Transverse colon (tissue), 4 donors: ENCODE results near the gene CCDC107. TPM values are rescaled to one million over a fixed set of nuclear protein-coding genes. Genes with fewer than 3 reads are reported as not detected.

Experiments
- DNase-seq: peaks from one replicate; pipeline ENCODE4 v3.0.0-alpha.2; 2019
- H3K27ac ChIP-seq, 4 donors: fragments of 200-600 bp; sonication (generic); 2 replicates each; pipeline ENCODE4 v1.5.1; 2016 to 2018; ENCODE audit warnings: inconsistent platforms in 4 of 4
- H3K27me3 ChIP-seq: fragments of 200-600 bp; sonication (generic); 2 replicates; pipeline ENCODE4 v1.5.1; 2017; ENCODE audit warnings: inconsistent platforms
- H3K36me3 ChIP-seq, 4 donors: fragments of 200-600 bp; sonication (generic); 2 replicates each; pipeline ENCODE4 v1.5.1; 2017 to 2019; ENCODE audit warnings: inconsistent platforms in 4 of 4
- H3K4me1 ChIP-seq, 4 donors: fragments of 200-600 bp; sonication (generic); 2 replicates each; pipeline ENCODE4 v1.5.1; 2017 to 2020; ENCODE audit warnings: inconsistent platforms in 4 of 4
- H3K4me3 ChIP-seq, 4 donors: fragments of 200-600 bp; sonication (generic); 1 replicate in 1 of 4; 2 replicates in 3 of 4; pipeline versions ENCODE4 v1.5.1 to v1.6.1; 2017 to 2019; ENCODE audit warnings: inconsistent platforms in 4 of 4
- H3K9me3 ChIP-seq, 2 donors: fragments of 200-600 bp; sonication (generic); 2 replicates each; pipeline ENCODE4 v1.5.1; 2017 to 2019; ENCODE audit warnings: inconsistent platforms in 2 of 2
- CTCF ChIP-seq, 5 experiments: fragments of 200-600 bp in 3 of 5; fragments of 450-650 bp in 2 of 5; sonication (generic) in 3 of 5; IDR thresholded peaks; 1 replicate in 2 of 5; 2 replicates in 3 of 5; pipeline ENCODE4 v1.5.1; 2016 to 2017; ENCODE audit warnings: antibody characterized with exemption in 5 of 5, inconsistent platforms in 3 of 5, mild to moderate bottlenecking in 2 of 5, moderate library complexity in 1 of 5
- EP300 ChIP-seq: sonication (generic); formaldehyde crosslinking; IDR thresholded peaks from one replicate; pipeline ENCODE4 v1.6.1; 2017; ENCODE audit warnings: antibody characterized with exemption, low read depth
- POLR2A ChIP-seq: fragments of 450-650 bp; IDR thresholded peaks from one replicate; pipeline ENCODE4 v1.6.1; 2016; ENCODE audit warnings: antibody characterized with exemption, mild to moderate bottlenecking, moderate library complexity
- POLR2AphosphoS5 ChIP-seq, 3 donors: sonication (generic); formaldehyde crosslinking; IDR thresholded peaks; one replicate each; pipeline ENCODE4 v1.6.1; 2016; ENCODE audit warnings: antibody characterized with exemption in 3 of 3
- WGBS, 2 donors: methylation state at CpG; one replicate each; pipeline ENCODE4 v1.1.5; 2018; ENCODE audit warnings: low coverage in 1 of 2; 5-methylcytosine and 5-hydroxymethylcytosine counted together
- in situ Hi-C, 4 donors: fragments of 200-750 bp; cut with MboI; loops; one replicate each; pipeline versions ENCODE4 v1.15.0 to v1.15.1; 2017; ENCODE audit warnings: low sequenced_read_pairs in 3 of 4, low pct_ligation_motif_present in 1 of 4, low pct_unique_long_range_greater_than_20kb in 1 of 4
- intact Hi-C: fragments of 100-400 bp; cut with DNase I; formaldehyde crosslinking; loops from one replicate; pipeline ENCODE4 v1.15.1; 2023; ENCODE audit warnings: low total_unique reads
- total RNA-seq, 4 donors: library from RNA; depleted of rRNA; stranded (reverse); fragments of >200 nt; gene quantifications; one replicate each; pipeline ENCODE4 v1.1.0, GENCODE V29; 2016

The CCDC107 gene
- total RNA-seq, 4 donors from 2014 or later: 32.0 to 50.1 (median 37.2) TPM

- Histone ChIP-seq H3K27ac (peak overlapping the region; percentile 79 to 99 (median 98)), H3K36me3 (no peaks in the 10 kb centered on the region), H3K4me3 (peak overlapping the region; percentile 15 to 59 (median 42)), H3K9me3 (no peaks in the 10 kb centered on the region), H3K4me1 (peaks cover 17 to 56% (median 51%) of the 10 kb centered on the region in 4 donors), H3K27me3 (no peaks in the 10 kb centered on the region)
- TF ChIP-seq CTCF (IDR thresholded peaks at IDR 0.05): no peak
- no peak for DNase-seq
- intact Hi-C loops: no loop called here
- 22 to 50% methylated on average over 3 to 5 of the region's 5 CpGs for WGBS, 2 donors
- in situ Hi-C loops: no loop called here
These were observed 7.4 kb downstream of the CCDC107 start for GRCh38 chr9:35665471-35665818.

DNA sequence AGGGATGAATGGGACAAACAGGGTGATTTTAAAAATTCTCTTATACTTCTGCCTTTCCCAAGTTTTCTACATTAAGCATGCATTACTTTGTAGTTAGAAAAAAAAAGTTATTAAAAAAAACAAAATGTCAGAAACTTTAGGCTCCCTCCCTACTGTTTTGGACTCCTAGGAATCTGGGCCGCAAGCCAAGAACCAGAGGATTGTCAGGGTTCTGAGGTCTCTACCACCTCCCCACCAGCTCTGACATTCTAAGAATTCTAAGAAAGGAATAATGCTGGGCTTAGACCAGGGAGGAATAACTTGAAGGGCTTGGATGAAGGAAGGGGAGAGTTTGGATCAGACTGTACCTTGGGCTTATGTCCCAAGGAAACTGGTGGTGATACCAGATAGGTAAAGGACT is 8.0 kb downstream of the CCDC107 start:
- Histone ChIP-seq H3K9me3 (no peaks in the 10 kb centered on the region), H3K27ac (no peak overlapping the region), H3K36me3 (no peaks in the 10 kb centered on the region), H3K4me1 (peaks cover 11 to 50% (median 45%) of the 10 kb centered on the region in 4 donors), H3K4me3 (no peak overlapping the region), H3K27me3 (no peaks in the 10 kb centered on the region)
- DNase-seq: no peak
- TF ChIP-seq CTCF (IDR thresholded peaks at IDR 0.05): no peak
- no peak for TF ChIP-seq POLR2AphosphoS5 (IDR thresholded peaks at IDR 0.05)
- TF ChIP-seq POLR2A: no peak
- intact Hi-C loops (no loop called here), in situ Hi-C loops (no loop called here)
- 64% methylated on average over 1 of the region's 1 CpG; no CpG with 5 or more reads in 1 of the 2 donors for WGBS, 2 donors

- TF ChIP-seq POLR2A: no peak
- no peak for TF ChIP-seq POLR2AphosphoS5 (IDR thresholded peaks at IDR 0.05)
- TF ChIP-seq EP300: no peak
- no peak for TF ChIP-seq CTCF (IDR thresholded peaks at IDR 0.05)
- H3K4me3 ChIP-seq: no peak overlapping the region
- intact Hi-C loops: no loop called here
- no peak overlapping the region for H3K27ac ChIP-seq
- peaks cover 7 to 46% (median 40%) of the 10 kb centered on the region in 4 donors for H3K4me1 ChIP-seq
- no peaks in the 10 kb centered on the region for H3K27me3 ChIP-seq
- H3K9me3 ChIP-seq: no peaks in the 10 kb centered on the region
- DNase-seq: no peak
- WGBS, 2 donors: 78% methylated on average over 5 of the region's 5 CpGs; no CpG with 5 or more reads in 1 of the 2 donors
- no peaks in the 10 kb centered on the region for H3K36me3 ChIP-seq
- in situ Hi-C loops: no loop called here
These were observed 8.5 kb downstream of the CCDC107 start for GRCh38 chr9:35666549-35666948.

- Histone ChIP-seq H3K9me3 (no peaks in the 10 kb centered on the region), H3K36me3 (no peaks in the 10 kb centered on the region), H3K27me3 (no peaks in the 10 kb centered on the region), H3K27ac (no peak overlapping the region), H3K4me3 (no peak overlapping the region), H3K4me1 (peaks cover 6 to 36% (median 31%) of the 10 kb centered on the region in 4 donors)
- no peak for DNase-seq
- 93% methylated on average over 3 of the region's 3 CpGs; no CpG with 5 or more reads in 1 of the 2 donors for WGBS, 2 donors
- TF ChIP-seq POLR2A: no peak
- no peak for TF ChIP-seq POLR2AphosphoS5 (IDR thresholded peaks at IDR 0.05)
- no peak for TF ChIP-seq CTCF (IDR thresholded peaks at IDR 0.05)
- TF ChIP-seq EP300: no peak
- in situ Hi-C loops (no loop called here), intact Hi-C loops (no loop called here)
These were observed 9.8 kb downstream of the CCDC107 start for GRCh38 chr9:35667939-35668338.
